ENCODE measurements around the gene B4GALNT3. TPM values are rescaled to one million over a fixed set of nuclear protein-coding genes. Genes with fewer than 3 reads are reported as not detected.

The B4GALNT3 gene
- total RNA-seq, 1 donor from 2014 or later, result 11.7 TPM

DNA sequence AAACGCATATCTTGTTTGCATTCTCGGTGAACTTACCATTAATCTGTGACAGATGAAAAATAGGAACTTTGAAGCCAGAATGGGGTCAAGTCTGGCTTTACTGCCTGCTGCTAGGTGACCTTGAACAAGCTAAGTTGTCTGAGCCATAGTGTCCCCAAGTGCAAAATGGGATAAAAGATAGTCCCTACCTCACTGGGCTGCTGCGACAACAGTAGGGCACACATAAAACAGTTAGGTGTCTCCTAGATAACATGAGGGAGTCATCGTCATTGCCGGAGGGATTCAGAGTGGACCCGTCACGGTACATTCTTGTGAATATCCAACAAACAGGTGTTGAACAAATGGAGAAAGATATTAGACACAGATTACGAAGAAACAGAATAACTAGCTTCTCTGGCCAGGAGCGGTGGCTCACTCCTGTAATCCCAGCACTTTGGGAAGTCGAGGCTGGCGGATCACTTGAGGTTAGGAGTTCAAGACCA is 132.3 kb downstream of the B4GALNT3 start:
- no peak for DNase-seq (ENCODE audit: low spot score)

DNA sequence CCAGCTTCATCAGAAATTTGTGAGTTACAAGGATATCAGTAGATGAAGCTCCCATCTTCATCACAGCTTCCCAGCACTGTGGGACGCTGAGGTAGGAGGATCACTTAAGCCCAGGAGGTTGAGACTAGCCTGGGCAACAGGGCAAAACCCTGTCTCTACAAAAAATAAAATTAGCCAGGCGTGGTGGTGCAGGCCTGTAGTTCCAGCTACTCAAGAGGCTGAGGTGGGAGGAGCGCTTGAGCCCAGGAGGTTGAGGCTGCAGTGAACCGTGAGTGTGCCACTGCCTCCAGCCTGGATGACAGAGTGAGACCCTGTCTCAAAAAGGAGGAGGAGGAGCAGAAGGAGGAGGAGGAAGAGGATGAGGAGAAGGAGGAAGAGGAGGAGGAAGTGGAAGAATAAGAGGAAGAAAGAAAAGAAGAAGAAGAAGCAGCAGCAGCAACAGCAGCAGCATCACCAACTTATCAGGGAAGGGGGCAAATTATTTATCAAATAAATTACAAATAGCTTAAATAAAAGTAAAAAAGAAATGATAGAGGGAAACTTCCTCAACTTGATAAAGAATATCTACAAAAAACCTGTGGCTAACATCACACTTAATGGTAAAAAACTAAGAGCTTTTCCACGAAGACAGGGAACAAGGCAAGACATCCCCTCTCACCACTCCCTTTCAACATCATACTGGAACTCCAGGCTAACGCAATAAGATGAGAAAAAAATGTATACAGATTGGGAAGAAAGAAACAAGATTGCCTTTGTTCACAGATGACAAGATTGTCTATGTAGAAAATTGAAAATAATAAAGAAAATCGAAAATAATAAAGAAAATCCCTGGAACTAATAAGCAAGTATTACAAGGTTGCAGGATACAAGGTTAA is 133.9 kb downstream of the B4GALNT3 start:
- no peak for DNase-seq (ENCODE audit: low spot score)

GRCh38 chr12:597926-598568 is 138.3 kb downstream of the B4GALNT3 start:
- DNase-seq (ENCODE audit: low spot score), result peak; percentile 76

GRCh38 chr12:599756-600155 is 140.0 kb downstream of the B4GALNT3 start:
- no peak for DNase-seq (ENCODE audit: low spot score)

DNA sequence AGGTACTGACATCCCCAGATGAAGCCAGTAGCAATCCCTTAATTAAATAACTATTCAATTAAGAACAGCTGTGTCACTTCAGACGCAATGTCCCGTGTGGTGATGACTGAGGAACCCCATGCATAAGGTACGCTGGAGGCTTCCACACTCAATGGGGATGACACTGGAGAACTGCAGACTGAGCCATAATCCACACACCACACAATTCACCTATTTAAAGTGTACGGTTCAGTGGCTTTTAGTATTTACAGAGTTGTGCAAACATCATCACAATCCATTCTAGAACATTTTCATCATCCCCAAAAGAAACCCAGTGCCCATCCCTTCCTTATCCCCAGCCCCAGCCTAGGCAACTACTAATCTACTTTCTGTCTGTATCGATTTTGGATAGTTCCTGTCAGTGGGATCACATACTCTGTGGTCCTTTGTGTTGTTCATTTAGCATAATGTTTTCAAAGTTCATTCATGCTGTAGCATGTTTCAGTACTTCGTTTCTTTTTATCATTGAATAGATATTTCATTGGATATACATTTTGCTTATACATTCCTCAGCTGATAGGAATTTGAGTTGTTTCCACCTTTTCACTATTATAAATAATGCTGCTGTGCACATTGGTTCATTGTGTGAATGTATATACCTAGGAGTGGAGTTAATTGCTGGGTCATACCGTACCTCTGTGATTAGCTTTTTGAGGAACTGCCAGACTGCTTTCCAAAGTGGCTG is 142.4 kb downstream of the B4GALNT3 start:
- DNase-seq (ENCODE audit: low spot score), result no peak

GRCh38 chr12:602700-603068 is 142.9 kb downstream of the B4GALNT3 start:
- DNase-seq (ENCODE audit: low spot score), result no peak

DNA sequence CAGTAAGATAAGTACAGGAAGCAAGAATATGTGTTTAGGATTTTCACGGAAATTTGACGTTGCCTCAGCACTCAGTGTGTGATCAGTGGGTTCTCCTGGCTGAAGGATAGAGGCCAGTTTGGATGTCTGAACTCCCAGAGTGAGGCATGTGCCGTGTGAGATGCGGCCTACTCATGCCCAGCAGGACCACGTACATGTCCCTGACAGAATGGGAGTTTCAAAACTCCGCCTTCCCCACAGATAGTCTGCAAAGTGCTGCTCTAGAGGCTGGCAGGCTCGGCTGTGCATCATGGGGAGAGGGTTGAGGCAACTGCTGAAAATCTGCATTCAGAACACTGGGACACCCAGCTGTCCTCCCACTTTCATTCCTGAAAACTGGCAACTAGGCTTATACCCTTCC is 145.2 kb downstream of the B4GALNT3 start:
- no peak for DNase-seq (ENCODE audit: low spot score)

- DNase-seq (ENCODE audit: low spot score), result peak; percentile 52
These were observed 147.8 kb downstream of the B4GALNT3 start for GRCh38 chr12:607541-608001.

DNA sequence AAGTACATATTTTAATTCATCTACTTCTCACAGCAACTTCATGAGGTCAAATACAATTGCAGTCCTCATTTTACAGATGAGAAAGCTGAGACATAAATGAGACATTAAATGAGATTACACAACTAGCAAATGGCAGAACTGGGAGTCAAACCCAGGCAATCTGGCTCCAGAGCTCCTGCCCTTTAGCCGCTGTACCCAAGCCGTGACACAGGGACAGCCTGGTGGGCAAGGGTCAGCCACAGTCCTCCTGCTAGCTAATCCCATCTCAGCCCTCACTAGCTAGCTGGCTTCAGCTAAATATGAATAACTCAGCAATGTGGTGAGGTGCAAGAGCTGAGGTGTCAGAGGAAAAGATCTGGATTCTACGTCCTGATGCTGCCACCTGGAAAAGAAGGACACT is 148.7 kb downstream of the B4GALNT3 start:
- no peak for DNase-seq (ENCODE audit: low spot score)

- DNase-seq (ENCODE audit: low spot score), result no peak
These were observed 149.2 kb downstream of the B4GALNT3 start for GRCh38 chr12:608921-609320.

GRCh38 chr12:611721-612120 is 152.0 kb downstream of the B4GALNT3 start:
- DNase-seq (ENCODE audit: low spot score), result no peak

DNA sequence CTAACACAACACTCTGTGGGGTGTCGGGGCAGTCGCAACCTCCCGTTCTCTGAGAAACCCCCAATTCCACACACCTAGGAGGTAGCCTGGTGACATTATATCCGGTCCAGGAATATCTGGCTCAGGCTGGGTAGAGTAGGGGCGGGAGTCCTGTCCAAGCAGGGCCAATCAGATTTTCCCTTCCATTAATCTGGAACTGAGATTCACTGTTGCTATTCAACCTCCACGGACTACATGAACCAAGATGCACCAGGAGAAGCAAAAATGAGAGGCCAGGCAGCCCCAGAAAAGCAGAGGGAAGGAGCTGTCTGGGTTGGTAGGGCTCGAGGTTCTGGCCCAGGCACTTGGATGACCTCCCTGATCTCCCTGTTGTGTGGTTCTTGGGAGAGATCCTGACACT is 152.6 kb downstream of the B4GALNT3 start:
- DNase-seq (ENCODE audit: low spot score), result no peak

DNA sequence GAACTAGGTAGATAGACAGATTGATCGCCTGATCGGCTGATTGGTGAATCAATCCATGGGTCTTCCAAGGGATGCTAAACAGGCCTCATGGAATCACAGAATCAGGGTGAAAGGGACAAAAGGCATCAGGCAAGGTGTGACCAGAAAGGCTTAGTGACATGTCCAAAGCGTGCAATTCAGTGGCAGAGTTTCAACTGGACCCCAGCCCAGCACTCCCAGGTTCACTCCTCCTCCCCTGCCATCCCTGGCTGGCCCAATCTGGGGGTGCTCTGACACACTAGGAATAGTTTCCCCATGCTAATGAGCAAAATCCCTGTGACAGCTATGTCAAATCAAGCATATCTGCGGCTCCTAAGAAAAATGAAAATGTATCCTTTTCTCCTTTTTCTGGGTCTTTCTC is 153.1 kb downstream of the B4GALNT3 start:
- no peak for DNase-seq (ENCODE audit: low spot score)

Other genes starting within 250 kb of the B4GALNT3 start
- 1.2 TPM for gene SLC6A12, start 245.8 kb upstream of the B4GALNT3 start, total RNA-seq
- gene SLC6A13, start 197.1 kb upstream of the B4GALNT3 start, total RNA-seq, result not detected
- 101 TPM for gene KDM5A, start 70.6 kb upstream of the B4GALNT3 start, total RNA-seq
- 12.7 TPM for gene CCDC77, start 58.3 kb upstream of the B4GALNT3 start, total RNA-seq
- 4.9 TPM for gene NINJ2, start 203.5 kb downstream of the B4GALNT3 start, total RNA-seq